NB4 (cell line): ENCODE measurements around the gene KTN1.
A peak's percentile ranks its signal among the peaks of the same experiment; 100 is the strongest.

Experiments used
- DNase-seq: peaks from one replicate; pipeline ENCODE4 v3.0.0; 2010; ENCODE audit warnings: low read depth
- H3K4me3 ChIP-seq: one replicate; pipeline ENCODE4 v1.5.1; 2011; ENCODE audit warnings: mild to moderate bottlenecking, low read depth, low read length, moderate library complexity
- CTCF ChIP-seq: IDR thresholded peaks from one replicate; pipeline ENCODE4 v1.5.1; 2012; ENCODE audit warnings: low read depth, low read length
- MAX ChIP-seq: IDR thresholded peaks from 2 replicates; pipeline ENCODE4 v1.6.1; 2011; ENCODE audit warnings: low read depth, low read length
- MYC ChIP-seq: IDR thresholded peaks from 2 replicates; pipeline ENCODE4 v1.6.1; 2011; ENCODE audit warnings: low read depth, low read length
- POLR2A ChIP-seq: IDR thresholded peaks from 2 replicates; pipeline ENCODE4 v1.6.1; 2011; ENCODE audit warnings: mild to moderate bottlenecking; ENCODE audit not compliant: insufficient read length; ENCODE audit errors: extremely low read depth

KTN1 gene

GRCh38 chr14:55717621-55718020, 137.6 kb downstream of the KTN1 start:
- H3K4me3 ChIP-seq, result no peak overlapping the region
- no peak for DNase-seq
- no peak for TF ChIP-seq MYC
- TF ChIP-seq MAX, result no peak
- TF ChIP-seq POLR2A, result no peak
- no peak for TF ChIP-seq CTCF

DNA sequence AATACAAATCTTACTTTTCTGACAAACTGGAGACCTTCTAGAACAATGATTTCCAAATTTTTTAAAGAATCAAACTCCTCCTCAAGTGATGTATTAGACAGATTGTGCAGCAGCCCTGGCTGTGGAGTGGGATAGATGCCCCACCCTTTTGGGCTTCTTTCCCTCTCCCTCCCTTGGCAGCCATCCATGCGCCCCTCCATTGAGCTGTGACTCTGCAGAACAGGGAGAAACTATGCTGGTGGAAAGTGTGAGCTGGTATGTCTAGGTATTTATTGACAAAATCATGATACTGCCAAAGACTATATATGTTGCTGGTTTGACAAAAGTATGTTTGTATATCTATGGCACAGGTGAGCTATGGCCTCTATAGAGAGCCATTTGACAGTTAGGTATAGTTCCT, 138.5 kb downstream of the KTN1 start:
- DNase-seq, result no peak
- H3K4me3 ChIP-seq, result no peak overlapping the region
- TF ChIP-seq MAX (no peak), CTCF (no peak), POLR2A (no peak), MYC (no peak)

DNA sequence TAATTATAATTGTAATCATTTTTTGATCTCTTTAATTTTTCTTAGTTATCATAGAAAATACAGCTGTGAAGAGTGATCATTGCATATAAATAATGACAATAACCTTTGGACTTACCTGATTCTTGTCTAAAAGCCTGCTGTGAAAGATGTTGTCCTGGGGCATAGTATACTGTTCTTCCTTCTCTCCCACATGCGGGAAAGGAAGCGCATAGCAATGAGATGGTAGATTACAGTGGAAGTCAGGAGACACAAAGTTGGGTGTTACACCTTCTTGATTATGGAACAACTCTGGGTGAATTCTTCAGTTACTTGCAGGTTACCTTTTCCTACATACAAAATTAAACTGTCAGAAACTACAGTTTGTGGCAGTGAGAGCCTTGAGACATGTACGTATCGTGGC, 140.8 kb downstream of the KTN1 start:
- TF ChIP-seq MAX, result no peak
- TF ChIP-seq CTCF, result no peak
- DNase-seq, result no peak
- H3K4me3 ChIP-seq, result no peak overlapping the region

- peak; percentile 59 for DNase-seq
- TF ChIP-seq MAX, result no peak
- no peak for TF ChIP-seq CTCF
- TF ChIP-seq MYC, result no peak
- TF ChIP-seq POLR2A, result no peak
- H3K4me3 ChIP-seq, result no peak overlapping the region
Observed at GRCh38 chr14:55721353-55721752, 141.3 kb downstream of the KTN1 start.

GRCh38 chr14:55722054-55722453, 142.0 kb downstream of the KTN1 start:
- TF ChIP-seq MYC, result no peak
- no peak for TF ChIP-seq POLR2A
- TF ChIP-seq CTCF, result no peak
- no peak for TF ChIP-seq MAX
- H3K4me3 ChIP-seq, result no peak overlapping the region
- no peak for DNase-seq

- TF ChIP-seq CTCF (no peak), MYC (no peak), POLR2A (no peak), MAX (no peak)
- no peak for DNase-seq
- no peak overlapping the region for H3K4me3 ChIP-seq
Observed at GRCh38 chr14:55724736-55725135, 144.7 kb downstream of the KTN1 start.
